HG03460 (cell line): ENCODE measurements around the gene RNF168.
"Not testable (repeated sequence)": the region's sequence is repeated elsewhere in the genome, so short reads cannot be mapped to it uniquely, and the experiment has no call there.

Source experiments
- ATAC-seq: cut with Tn5 transposase; IDR thresholded peaks from one replicate; pipeline ENCODE4 v1.9.1; 2021; ENCODE audit not compliant: unreplicated experiment

The RNF168 gene

DNA sequence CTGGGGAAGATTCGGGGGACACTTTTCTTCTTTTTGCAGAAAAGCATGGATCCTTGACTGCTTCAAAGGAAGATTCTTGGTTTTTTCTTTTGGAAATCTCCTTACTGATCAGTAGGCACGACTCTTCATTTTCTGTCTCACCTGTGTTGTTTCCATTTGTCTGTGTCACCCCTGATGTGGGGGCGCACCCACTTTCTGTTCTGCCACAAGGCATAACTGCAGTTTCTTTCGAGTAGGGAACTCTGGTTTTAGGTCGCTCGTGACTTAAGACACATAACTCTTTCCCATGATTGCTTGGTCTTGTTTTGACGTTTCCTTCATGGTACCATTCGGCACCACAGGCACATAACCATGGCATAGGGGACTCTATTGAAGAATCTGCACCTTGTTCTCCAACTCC lies 31.3 kb downstream of the RNF168 start:
- ATAC-seq: no peak

DNA sequence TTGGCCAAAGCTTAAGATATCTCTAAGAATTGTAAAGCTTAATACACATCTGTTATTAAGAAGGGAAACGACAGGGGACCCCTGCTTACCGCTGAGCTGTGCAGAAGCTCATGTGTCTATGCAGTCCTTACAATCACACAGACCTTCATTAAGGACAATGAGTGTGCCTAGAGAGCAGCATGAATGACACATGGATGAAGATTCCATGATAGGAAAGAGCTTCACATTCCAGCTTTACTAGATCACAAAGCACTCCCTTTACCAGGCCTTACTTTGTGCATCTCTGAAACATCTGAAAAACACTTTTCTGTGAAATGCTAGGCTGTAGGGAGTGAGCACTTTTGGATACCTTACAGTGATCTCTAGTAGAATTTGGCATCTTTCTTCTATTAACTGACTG lies 32.0 kb downstream of the RNF168 start:
- ATAC-seq: no peak

DNA sequence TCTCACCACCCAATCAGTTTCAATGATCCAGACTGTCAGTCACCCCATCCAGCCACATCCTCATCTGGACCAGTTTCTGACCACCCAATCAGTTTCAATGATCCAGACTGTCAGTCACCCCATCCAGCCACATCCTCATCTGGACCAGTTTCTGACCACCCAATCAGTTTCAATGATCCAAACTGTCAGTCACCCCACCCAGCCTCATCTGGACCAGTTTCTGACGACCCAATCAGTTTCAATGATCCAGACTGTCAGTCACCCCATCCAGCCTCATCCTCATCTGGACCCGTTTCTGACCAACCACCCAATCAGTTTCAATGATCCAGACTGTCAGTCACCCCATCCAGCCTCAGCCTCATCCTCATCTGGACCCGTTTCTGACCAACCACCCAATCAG lies 33.4 kb downstream of the RNF168 start:
- ATAC-seq: not testable (repeated sequence)

DNA sequence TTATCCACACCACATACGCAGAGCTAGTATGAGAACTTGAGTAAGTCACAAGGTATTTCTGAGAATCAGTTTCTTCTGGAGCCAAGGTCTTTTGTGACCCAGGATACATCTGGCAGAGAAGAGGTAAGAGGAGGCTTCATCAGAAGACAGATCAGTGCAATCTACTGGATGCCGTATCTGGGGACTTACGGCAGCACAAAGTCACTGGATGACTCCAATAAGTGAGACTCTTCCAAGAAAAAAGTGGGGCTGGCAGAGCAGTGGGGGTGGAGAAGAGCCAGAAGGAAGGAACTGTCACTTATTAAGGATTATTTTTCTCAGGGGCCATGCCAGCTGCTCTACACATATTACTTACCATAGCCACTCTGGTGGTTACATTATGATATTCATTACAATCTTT lies 39.8 kb downstream of the RNF168 start:
- ATAC-seq: no peak

DNA sequence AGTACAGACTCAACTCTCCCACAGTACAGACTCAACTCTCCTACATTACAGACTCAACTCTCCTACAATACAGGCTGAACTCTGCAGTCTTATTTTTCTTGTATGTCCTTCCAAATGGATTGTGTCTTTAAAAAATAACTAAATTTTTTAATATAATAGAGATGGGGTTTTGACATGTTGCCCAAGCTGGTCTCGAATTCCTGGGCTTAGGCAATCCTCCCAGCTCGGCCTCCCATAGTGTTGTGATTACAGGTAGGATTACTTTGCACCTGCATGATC lies 40.2 kb downstream of the RNF168 start:
- ATAC-seq: no peak

DNA sequence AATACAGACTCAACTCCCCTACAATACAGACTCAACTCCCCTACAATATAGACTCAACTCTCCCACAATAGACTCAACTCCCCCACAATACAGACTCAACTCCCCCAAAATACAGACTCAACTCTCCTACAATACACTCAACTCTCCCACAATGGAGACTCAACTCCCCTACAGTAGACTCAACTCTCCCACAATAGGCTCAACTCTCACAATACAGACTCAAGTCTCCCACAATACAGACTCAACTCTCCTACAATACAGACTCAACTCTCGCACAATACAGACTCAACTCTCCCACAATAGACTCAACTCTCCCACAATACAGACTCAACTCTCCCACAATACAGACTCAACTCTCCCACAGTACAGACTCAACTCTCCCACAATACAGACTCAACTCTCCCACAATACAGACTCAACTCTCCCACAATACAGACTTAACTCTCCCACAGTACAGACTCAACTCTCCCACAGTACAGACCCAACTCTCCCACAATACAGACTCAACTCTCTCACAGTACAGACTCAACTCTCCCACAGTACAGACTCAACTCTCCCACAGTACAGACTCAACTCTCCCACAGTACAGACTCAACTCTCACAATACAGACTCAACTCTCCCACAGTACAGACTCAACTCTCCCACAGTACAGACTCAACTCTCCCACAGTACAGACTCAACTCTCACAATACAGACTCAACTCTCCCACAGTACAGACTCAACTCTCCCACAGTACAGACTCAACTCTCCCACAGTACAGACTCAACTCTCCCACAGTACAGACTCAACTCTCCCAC lies 40.7 kb downstream of the RNF168 start:
- not testable (repeated sequence) for ATAC-seq

DNA sequence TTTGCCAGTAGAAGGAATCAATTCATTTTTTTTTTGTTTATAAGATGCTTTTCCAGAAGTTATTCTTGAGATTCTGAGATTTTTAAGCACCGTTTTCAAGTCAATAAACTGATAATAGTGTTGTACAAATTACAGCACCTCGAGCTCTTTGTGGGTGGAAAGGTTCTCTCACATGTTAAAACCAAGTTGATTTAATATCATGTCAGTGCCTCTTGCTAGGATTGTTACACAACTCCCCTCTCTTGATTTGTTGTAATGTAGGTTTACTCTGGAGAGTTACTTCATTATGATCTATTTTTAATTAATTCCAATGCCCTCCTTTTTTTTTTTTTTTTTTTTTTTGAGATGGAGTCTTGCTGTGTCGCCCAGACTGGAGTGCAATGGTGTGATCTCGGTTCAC lies 45.5 kb downstream of the RNF168 start:
- ATAC-seq: no peak

DNA sequence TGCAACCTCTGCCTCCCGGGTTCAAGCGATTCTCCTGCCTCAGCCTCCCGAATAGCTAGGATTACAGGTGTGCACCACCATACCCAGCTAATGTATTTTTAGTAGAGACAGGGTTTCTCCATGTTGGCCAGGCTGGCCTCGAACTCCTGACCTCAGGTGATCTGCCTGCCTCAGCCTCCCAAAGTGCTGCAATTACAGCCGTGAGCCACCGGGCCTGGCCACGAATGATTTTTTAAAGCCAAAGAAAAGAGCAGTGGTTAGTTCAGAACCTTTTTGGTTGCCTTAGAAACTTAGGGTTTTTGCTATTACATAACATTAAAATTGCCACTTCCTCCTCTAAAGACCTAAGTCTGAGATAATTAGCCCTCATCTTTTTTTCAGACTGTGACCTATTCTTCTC lies 46.1 kb downstream of the RNF168 start:
- ATAC-seq: not testable (repeated sequence)

DNA sequence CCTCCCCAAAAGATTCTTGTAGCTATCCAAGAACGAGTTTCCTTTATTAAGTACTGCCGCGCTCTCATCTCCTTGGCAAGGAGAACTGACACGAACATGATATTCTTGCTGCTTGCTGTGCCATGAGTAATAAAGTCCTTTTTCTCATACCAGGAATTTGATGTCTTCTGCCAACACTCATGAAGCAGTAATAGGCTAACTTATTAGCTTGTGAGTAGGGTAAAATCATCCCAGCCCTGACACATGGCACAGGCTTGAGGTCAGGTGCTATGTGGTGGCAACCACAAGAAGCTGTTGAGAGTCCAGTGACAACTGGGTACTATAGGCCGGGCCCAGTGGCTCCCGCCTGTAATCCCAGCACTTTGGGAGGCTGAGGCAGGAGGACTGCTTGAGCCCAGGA lies 48.6 kb downstream of the RNF168 start:
- ATAC-seq: no peak

DNA sequence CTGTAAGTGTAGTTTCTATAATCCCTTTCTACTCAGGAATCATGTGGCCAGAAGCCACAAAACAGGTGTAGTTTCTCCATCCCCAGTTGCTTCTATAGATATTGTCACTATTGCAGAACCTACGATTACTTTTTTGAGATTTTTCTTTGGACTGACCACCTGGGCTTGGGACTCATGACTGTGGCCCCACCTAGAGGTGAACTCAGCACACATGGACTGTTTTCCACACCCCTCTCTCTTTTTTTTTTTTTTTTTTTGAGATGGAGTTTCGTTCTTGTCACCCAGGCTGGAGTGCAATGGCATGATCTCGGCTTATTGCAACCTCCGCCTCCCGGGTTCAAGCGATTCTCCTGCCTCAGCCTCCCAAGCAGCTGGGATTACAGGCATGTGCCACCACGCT lies 58.2 kb downstream of the RNF168 start:
- ATAC-seq: not testable (repeated sequence)

DNA sequence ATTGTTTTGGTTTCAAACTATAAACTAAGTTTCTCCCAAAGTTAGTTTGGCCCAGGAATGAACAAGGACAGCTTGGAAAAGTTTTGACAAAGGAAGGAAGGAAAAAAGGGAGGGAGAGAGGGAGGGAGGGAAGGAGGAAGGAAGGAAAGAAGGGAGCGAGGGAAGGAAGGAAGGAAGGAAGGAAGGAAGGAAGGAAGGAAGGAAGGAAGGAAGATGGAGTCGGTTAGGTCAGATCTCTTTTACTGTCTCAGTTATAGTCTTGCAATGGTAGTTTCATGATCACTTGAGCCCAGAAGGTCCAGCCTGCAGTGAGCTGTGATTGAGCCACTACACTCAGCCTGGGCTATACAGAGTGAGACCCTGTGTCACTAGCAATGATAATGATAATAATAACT lies 59.1 kb downstream of the RNF168 start:
- ATAC-seq: no peak

DNA sequence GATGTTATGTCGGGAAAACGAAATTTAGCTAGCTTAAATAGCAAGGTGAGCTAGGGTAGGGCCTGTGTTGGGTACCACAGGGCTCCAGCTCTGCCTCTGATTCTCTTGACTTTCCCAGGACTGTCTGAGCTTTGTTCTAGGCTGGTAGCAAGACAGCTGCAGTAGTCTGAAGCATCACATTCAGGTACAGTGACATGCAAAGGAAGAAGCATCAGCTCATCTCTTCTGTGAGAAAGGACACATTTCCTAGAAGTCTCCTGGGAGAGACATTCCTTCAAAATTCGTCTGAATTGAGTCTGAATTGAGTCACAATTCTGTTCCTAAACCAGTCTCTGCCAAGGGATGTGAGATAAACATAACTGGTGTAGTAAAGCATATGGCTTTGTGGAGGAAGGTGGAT lies 62.9 kb downstream of the RNF168 start:
- ATAC-seq: no peak

DNA sequence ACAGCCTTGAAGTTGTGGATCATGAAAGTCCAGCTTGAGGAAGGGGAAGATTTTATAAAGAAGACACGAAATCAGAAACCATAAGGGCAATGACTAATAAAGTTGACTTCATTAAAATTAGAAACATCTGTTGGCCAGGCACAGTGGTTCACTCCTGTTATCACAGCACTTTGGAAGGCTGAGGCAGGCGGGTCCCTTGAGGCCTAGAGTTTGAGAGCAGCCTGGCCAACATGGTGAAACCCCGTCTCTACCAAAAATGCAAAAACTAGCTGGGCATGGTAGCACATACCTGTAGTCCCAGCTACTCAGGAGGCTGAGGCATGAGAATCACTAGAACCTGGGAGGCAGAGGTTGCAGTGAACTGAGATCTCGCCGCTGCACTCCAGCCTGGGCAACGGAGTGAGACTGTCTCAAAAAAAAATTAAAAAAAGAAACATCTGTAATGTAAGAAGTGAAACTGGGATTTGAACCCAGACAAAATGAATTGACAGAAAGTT lies 63.5 kb downstream of the RNF168 start:
- ATAC-seq: no peak

DNA sequence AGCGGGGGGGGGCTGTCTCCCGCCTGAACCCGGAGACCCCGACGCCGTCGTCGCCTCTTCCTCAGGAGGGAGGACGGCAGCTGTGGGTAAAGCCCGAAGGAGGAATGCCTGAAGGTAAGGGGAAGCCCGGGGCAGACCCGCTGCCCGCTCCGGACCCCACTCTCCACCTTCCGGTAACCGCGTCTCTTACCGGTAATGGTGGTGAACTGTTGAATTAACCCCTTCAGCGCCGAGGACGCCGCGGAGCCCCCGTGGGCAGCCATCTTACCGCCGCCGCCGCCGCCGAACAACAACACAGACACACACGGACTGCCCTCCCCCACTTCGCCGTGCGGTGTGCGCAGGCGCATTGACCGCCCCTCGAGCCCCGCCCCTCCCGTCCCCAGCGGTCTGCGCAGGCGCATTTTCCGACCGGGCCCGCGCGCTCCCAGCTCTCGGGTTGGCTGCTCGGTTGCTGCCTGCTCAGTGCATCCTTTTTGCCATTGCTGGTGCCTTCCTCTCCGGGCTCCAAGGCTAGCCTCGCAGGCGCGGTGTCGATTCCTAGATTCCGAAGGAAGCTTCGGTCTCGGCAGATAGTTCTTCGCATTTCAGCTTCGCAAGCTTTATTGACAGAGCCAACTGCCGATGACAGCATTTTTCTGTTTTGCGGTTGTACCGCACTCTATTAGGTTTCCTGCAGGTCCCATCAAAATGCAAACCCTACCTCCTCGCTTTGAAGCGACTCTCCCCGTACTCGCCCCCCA lies 71.3 kb downstream of the RNF168 start, which contains the start of gene UBXN7:
Gene UBXN7, minus strand, starts transcription at position 291 of the 743 bp plus-strand sequence. Its CDS starts 28 bp downstream, at position 263.
- peak; percentile 80 for ATAC-seq

DNA sequence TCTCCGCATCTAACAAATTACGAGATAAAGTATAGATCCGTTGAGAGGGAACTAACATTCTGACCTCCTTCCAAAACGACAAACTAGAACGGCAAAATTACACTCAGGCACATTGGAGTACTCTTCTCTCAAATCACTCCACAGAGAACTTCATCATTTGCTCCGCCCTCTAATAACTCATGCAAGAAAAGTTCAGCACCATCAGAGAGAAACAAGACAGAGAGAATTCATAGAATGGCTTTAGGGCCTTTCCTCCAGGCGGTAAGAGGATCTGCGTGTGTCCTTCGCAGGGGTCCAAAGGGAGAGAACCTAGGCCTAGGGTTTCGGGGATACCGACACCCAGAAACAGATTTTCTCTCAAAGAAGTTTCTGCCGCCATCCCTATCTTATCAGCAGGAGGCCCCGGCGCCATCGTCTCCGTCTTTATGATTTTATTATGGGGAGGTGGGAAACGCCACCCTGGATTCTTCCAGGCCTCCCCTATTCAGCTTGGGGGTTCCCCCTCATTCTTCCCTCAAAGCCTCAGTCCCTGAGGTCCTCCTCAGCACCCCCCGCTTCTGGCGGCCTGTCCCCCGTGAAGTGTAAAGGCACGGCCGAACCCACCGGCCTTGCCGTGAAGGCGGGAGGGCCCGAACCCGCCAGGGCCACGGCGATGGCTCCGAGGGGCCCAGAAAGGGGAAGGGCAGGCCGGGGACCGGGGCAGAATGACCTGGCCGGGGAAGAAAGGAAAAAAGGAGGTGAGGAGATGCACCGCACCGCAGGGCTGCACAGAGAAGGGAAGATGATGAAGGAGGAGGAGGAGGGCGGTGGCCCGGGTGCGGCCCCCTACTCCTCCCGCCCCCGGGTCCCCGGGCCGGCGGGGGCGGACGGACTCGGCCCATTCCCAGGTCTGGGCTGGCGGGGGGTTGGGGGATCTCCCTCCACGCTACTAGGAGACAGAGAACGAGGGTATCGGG lies 72.1 kb downstream of the RNF168 start:
- ATAC-seq: peak; percentile 25

DNA sequence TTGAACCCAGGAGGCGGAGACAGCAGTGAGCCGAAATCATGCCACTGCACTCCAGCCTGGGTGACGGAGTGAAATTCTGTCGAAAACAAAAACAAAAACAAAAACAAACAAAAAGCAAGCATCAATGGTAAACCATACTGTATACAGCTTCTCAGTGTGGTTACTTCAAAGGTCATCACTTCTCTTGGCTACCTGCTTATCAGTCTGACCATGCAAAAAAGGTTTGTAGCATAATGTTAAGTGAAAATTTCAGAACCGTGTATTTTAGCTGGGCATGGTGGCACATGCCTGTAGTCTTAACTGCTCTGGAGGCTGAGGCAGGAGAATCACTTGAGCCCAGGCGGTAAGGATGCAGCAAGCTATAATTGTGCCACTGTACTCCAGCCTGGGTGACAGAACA lies 75.5 kb downstream of the RNF168 start:
- ATAC-seq: no peak

DNA sequence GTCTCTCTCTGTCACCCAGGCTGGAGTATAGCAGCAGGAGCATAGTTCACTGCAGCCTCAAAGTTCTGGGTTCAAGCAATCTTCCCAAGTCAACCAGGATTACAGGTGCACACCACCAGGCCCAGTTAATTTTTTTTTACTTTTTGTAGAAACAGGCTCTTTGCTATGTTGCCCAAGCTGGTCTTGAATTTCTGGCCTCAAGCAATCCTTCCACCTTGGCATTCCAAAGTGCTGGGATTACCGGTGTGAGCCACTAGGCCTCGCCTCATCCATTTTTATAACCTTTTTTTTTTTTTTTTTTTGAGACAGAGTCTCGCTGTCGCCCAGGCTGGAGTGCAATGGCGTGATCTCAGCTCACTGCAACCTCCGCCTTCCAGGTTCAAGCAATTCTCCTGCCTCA lies 79.1 kb downstream of the RNF168 start:
- ATAC-seq: not testable (repeated sequence)

DNA sequence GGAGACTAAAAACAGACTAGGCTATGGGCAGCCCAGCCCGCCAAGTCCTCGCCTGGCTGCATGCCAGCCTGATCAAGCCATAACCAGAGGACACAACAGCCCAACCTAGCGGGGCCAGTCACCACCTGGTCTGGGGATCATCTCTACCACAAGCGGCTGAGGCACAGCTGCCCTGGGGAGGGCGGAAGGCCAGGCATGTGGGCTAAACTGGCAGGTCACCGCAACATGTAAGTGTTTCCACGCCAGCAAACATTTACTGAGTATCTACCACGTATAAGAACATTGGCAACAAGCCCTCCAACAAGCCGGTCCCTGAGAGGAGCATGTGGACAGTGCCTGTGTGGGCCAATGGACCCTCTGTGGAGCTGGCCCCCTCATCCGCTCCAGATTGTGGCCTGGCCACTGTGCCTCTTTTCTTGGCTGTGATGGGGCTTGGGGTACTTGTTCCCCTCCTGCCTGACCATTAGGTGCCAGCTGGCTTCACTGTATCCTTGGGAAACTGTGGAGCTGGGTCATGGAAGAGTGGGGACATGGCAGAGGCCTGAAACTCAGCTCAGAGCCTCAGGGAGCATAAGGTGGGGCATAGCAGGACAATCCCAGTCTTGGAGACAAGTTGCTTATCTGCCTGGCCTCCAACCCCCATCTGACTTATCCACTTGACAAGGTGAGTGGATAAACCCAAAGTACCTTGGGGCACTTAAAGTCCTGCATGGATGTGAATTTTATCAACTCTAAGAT lies 80.4 kb downstream of the RNF168 start:
- ATAC-seq: no peak

DNA sequence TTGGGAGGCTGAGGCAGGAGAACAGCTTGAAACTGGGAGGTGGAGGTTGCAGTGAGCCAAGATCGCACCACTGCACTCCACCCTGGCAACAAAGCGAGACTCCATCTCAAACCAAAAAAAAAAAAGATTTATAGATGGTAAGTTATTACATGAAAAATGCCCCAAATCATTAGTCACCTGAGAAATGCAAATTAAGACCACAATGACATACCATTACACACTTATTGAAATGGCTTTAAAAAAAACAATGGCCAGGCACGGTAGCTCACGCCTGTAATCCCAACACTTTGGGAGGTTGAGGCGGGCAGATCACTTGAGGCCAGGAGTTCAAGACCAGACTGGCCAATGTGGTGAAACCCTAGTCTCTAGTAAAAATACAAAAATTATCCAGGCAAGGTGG lies 81.9 kb downstream of the RNF168 start:
- not testable (repeated sequence) for ATAC-seq

DNA sequence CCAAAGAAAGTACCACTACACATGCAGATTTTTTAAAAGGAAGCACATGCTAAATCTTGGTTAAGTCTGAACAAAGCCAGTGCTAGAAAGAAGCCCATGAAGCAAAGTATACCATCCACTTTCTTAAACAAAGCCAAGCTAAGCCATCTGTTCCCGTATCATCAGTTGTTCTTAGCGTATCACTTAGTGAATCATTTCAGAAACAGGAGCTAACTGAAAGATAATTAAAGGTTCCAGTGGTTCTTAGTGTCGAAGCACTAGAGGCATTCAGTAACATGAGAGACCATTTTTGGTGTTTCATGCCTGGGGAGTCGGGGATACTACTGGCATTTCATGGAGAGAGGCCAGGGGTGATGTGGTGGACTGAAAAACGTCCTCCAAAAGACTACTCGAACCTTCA lies 84.2 kb downstream of the RNF168 start:
- ATAC-seq: no peak
